GM12872 (cell line): ENCODE measurements around the gene COL1A2.

ENCODE experiments used
- CTCF ChIP-seq: IDR thresholded peaks from 3 replicates; pipeline ENCODE4 v1.5.1; 2011; ENCODE audit warnings: low read depth, mild to moderate bottlenecking, low read length, moderate library complexity; ENCODE audit not compliant: insufficient read depth

COL1A2 gene

GRCh38 chr7:94382132-94382531 lies 12.6 kb upstream of the COL1A2 start:
- TF ChIP-seq CTCF: no peak

GRCh38 chr7:94382746-94383145 lies 11.9 kb upstream of the COL1A2 start:
- no peak for TF ChIP-seq CTCF

GRCh38 chr7:94384315-94384714 lies 10.4 kb upstream of the COL1A2 start:
- TF ChIP-seq CTCF: no peak

GRCh38 chr7:94386416-94386815 lies 8.3 kb upstream of the COL1A2 start:
- TF ChIP-seq CTCF: no peak

- TF ChIP-seq CTCF: no peak
These were observed 6.2 kb upstream of the COL1A2 start for GRCh38 chr7:94388540-94388939.

- TF ChIP-seq CTCF: no peak
These were observed 5.3 kb upstream of the COL1A2 start for GRCh38 chr7:94389381-94389780.

GRCh38 chr7:94391726-94392392 lies 2.8 kb upstream of the COL1A2 start:
- no peak for TF ChIP-seq CTCF
